GM19372 (cell line): Measurements from ENCODE around the gene SPNS1.

Source experiments
- ATAC-seq: cut with Tn5 transposase; IDR thresholded peaks from one replicate; pipeline ENCODE4 v1.9.1; 2021; ENCODE audit warnings: mild to moderate bottlenecking, low read depth, moderate library complexity; ENCODE audit not compliant: unreplicated experiment

SPNS1 gene

GRCh38 chr16:29024278-29024677 is 49.7 kb downstream of the SPNS1 start:
- ATAC-seq, result no peak

- ATAC-seq, result no peak
Measured at GRCh38 chr16:29025218-29025617, 50.6 kb downstream of the SPNS1 start.

GRCh38 chr16:29025735-29026134 is 51.2 kb downstream of the SPNS1 start:
- ATAC-seq, result no peak

GRCh38 chr16:29028457-29029167 is 54.0 kb downstream of the SPNS1 start:
- ATAC-seq, result no peak

- no peak for ATAC-seq
Measured at GRCh38 chr16:29029168-29029994, 54.8 kb downstream of the SPNS1 start.

GRCh38 chr16:29030086-29030840 is 55.7 kb downstream of the SPNS1 start:
- no peak for ATAC-seq
